K562 (cell line): ENCODE measurements around the gene TIMM44. TPM values are rescaled to one million over a fixed set of nuclear protein-coding genes. Genes with fewer than 3 reads are reported as not detected.

Experiments used
- ATF2 ChIP-seq: sonication (generic); formaldehyde crosslinking; IDR thresholded peaks from 2 replicates; pipeline ENCODE4 v1.8.1; 2022; ENCODE audit warnings: missing genetic modification reagents
- ATF6 ChIP-seq: sonication (generic); formaldehyde crosslinking; IDR thresholded peaks from 2 replicates; pipeline ENCODE4 v1.4.0; 2020; ENCODE audit warnings: mild to moderate bottlenecking, missing genetic modification reagents
- CREB3L1 ChIP-seq: fragments of 450-650 bp; IDR thresholded peaks from 2 replicates; pipeline ENCODE4 v1.6.1; 2014; ENCODE audit warnings: low read depth, mild to moderate bottlenecking, moderate library complexity, borderline replicate concordance
- DDX20 ChIP-seq: fragments of 450-650 bp; IDR thresholded peaks from 2 replicates; pipeline ENCODE4 v1.6.1; 2016; ENCODE audit warnings: missing genetic modification characterization, low read depth, mild to moderate bottlenecking, missing compliant biosample characterization, moderate library complexity
- E2F4 ChIP-seq: sonication (generic); formaldehyde crosslinking; IDR thresholded peaks from 2 replicates; pipeline ENCODE4 v1.8.0; 2022; ENCODE audit warnings: mild to moderate bottlenecking, low read depth, missing genetic modification reagents
- HDAC2 ChIP-seq: fragments of 450-650 bp; IDR thresholded peaks from 2 replicates; pipeline ENCODE4 v1.6.1; 2016; ENCODE audit warnings: mild to moderate bottlenecking
- PCBP2 ChIP-seq: fragments of 200-400 bp; formaldehyde crosslinking; IDR thresholded peaks from 2 replicates; pipeline ENCODE4 v1.6.1; 2018; ENCODE audit warnings: low read length, low read depth, mild to moderate bottlenecking, moderate library complexity; ENCODE audit not compliant: poor library complexity, severe bottlenecking
- RBFOX2 ChIP-seq: fragments of 200-400 bp; formaldehyde crosslinking; IDR thresholded peaks from 2 replicates; pipeline ENCODE4 v1.6.1; 2017; ENCODE audit warnings: low read depth, mild to moderate bottlenecking, low read length, moderate library complexity
- RBM15 ChIP-seq: fragments of 200-400 bp; formaldehyde crosslinking; IDR thresholded peaks from 2 replicates; pipeline ENCODE4 v1.6.1; 2018; ENCODE audit warnings: mild to moderate bottlenecking, low read length, moderate library complexity; ENCODE audit not compliant: insufficient read depth
- SRSF1 ChIP-seq: fragments of 200-400 bp; formaldehyde crosslinking; IDR thresholded peaks from 2 replicates; pipeline ENCODE4 v1.6.1; 2017; ENCODE audit warnings: mild to moderate bottlenecking, low read depth, low read length, moderate library complexity
- STAT5B ChIP-seq: fragments of 250-450 bp; sonication (Bioruptor Pico); IDR thresholded peaks from 2 replicates; pipeline ENCODE4 v1.8.0; 2021; ENCODE audit warnings: mild to moderate bottlenecking, inconsistent platforms
- TARDBP ChIP-seq: fragments of 450-650 bp; IDR thresholded peaks from 2 replicates; pipeline ENCODE4 v1.6.1; 2016
- TBP ChIP-seq: optimal IDR thresholded peaks from 2 replicates; pipeline ENCODE3; 2011; ENCODE audit warnings: low read depth, low read length, improper control_type of control experiment
- THRA ChIP-seq: fragments of 450-650 bp; IDR thresholded peaks from 2 replicates; pipeline ENCODE4 v1.6.1; 2017; ENCODE audit warnings: mild to moderate bottlenecking, moderate library complexity
- ZNF23 ChIP-seq: fragments of 250-450 bp; sonication (Bioruptor Pico); IDR thresholded peaks from 2 replicates; pipeline ENCODE4 v1.4.0; 2020; ENCODE audit warnings: mild to moderate bottlenecking
- ZNF280B ChIP-seq: fragments of 250-450 bp; sonication (Bioruptor Pico); IDR thresholded peaks from 2 replicates; pipeline ENCODE4 v1.5.1; 2021; ENCODE audit warnings: mild to moderate bottlenecking
- ZNF282 ChIP-seq: sonication (generic); formaldehyde crosslinking; IDR thresholded peaks from 2 replicates; pipeline ENCODE4 v1.8.1; 2023; ENCODE audit warnings: missing genetic modification reagents
- ZNF324 ChIP-seq: fragments of 250-450 bp; sonication (Bioruptor Pico); IDR thresholded peaks from 2 replicates; pipeline ENCODE4 v1.4.0; 2020; ENCODE audit warnings: mild to moderate bottlenecking
- ZNF41 ChIP-seq: fragments of 250-450 bp; sonication (Bioruptor Pico); conservative IDR thresholded peaks from 2 replicates; pipeline ENCODE4 v1.4.0; 2020; ENCODE audit warnings: mild to moderate bottlenecking
- polyA plus RNA-seq, 8 experiments: library from polyadenylated mRNA; depleted of rRNA in 4 of 8; stranded (reverse) in 5 of 8; unstranded in 3 of 8; fragments of >200 nt; fragmentation: Nextera tagmentation in 2 of 8; fragmentation: Illumina TruSeq in 1 of 8; extraction: Ambion mirVana in 2 of 8; extraction: Trizol in 1 of 8; gene quantifications; 2 replicates each; pipeline versions ENCODE4 v1.2.1 to v1.2.3, GENCODE V29; 2011 to 2014; ENCODE audit warnings: inconsistent platforms in 1 of 8, missing spikeins in 1 of 8
- total RNA-seq, 7 experiments: library from RNA; depleted of rRNA in 6 of 7; stranded (reverse); fragments of >200 nt in 6 of 7; fragmentation: Illumina TruSeq in 2 of 7; extraction: Trizol in 2 of 7; gene quantifications; 2 replicates each; pipeline versions ENCODE4 v1.2.1 to v1.2.3, GENCODE V29; 2011 to 2021; ENCODE audit warnings: low replicate concordance in 1 of 7

Gene TIMM44
- total and polyA plus RNA-seq, 9 of the 15 experiments (the other 6 are each of a cell fraction or from before 2014, with no cell fraction given), result 10.3 to 231 (median 89.3) TPM

- TF ChIP-seq ZNF280B (CRISPR knock-in tag), result no peak
- TF ChIP-seq E2F4, result no peak
- no peak for TF ChIP-seq PCBP2
- no peak for TF ChIP-seq DDX20 (tag)
- no peak for TF ChIP-seq ZNF282 (CRISPR knock-in tag)
- no peak for TF ChIP-seq ZNF324 (CRISPR knock-in tag)
- no peak for TF ChIP-seq ATF2 (CRISPR knock-in tag)
- peak; percentile 74 for TF ChIP-seq TBP
- TF ChIP-seq THRA, result no peak
- peak; percentile 94 for TF ChIP-seq RBFOX2
- TF ChIP-seq ATF6 (CRISPR knock-in tag), result 0 out of 2 replicates have a peak, but pooled peaks have one; percentile 45
- no peak for TF ChIP-seq TARDBP
- TF ChIP-seq RBM15, result no peak
- no peak for TF ChIP-seq ZNF23 (CRISPR knock-in tag)
- TF ChIP-seq ZNF41, result no peak
- peak; percentile 80 for TF ChIP-seq CREB3L1
- TF ChIP-seq SRSF1, result no peak
- no peak for TF ChIP-seq STAT5B (CRISPR knock-in tag)
- 0 out of 2 replicates have a peak, but pooled peaks have one; percentile 55 for TF ChIP-seq HDAC2
Measured at GRCh38 chr19:7903244-7904073, 40.0 kb downstream of the TIMM44 start, which contains the start of gene MAP2K7 (continued).
